ENCODE data around the gene NLK. TPM values are rescaled to one million over a fixed set of nuclear protein-coding genes. Genes with fewer than 3 reads are reported as not detected.

Gene NLK
- total and polyA plus RNA-seq, 2 of the 4 experiments (the other 2 are of a cell fraction) = 15.3 to 23.3 TPM

- Histone ChIP-seq H3K27me3 (ENCODE audit: control insufficient read depth, insufficient read depth, low read length) (peaks cover 45% of the 10 kb centered on the region), H3K4me1 (ENCODE audit: control insufficient read depth, insufficient read depth, low read length) (no peaks in the 10 kb centered on the region), H3K4me2 (ENCODE audit: low read depth, low read length) (no peak overlapping the region), H3K9me3 (ENCODE audit: control insufficient read depth, insufficient read depth, low read length) (no peaks in the 10 kb centered on the region; the same call in 1 of the 2 replicates), H4K8ac (ENCODE audit: low read depth in 2 of 2, low read length in 2 of 2) (no peak overlapping the region), H2BK20ac (ENCODE audit: low read depth, low read length) (no peak overlapping the region), H3K23ac (ENCODE audit: low read depth, low read length) (no peak overlapping the region), H2BK5ac (ENCODE audit: low read depth, low read length, poor library complexity, severe bottlenecking) (no peak overlapping the region), H4K91ac (ENCODE audit: insufficient read depth, low read depth, low read length) (no peak overlapping the region), H3K4ac (ENCODE audit: low read depth, low read length) (no peak overlapping the region), H4K20me1 (ENCODE audit: insufficient read depth, low read length) (no peaks in the 10 kb centered on the region), H2BK120ac (ENCODE audit: low read depth, low read length) (no peak overlapping the region), H2AK9ac (replicated peaks; ENCODE audit: low read depth, low read length, poor library complexity) (no peak overlapping the region), H3K9me1 (ENCODE audit: insufficient read depth, low read length) (no peaks in the 10 kb centered on the region), H2AFZ (replicated peaks; ENCODE audit: low read length, poor library complexity) (no peak overlapping the region), H3K18ac (ENCODE audit: low read depth, low read length) (no peak overlapping the region), H2AK5ac (ENCODE audit: low read depth, low read length) (no peak overlapping the region), H3K56ac (ENCODE audit: extremely low read depth, insufficient read depth, low read length) (no peak overlapping the region), H4K5ac (ENCODE audit: low read depth, low read length) (no peak overlapping the region), H2BK15ac (ENCODE audit: low read depth, low read length) (no peak overlapping the region), H3K4me3 (ENCODE audit: insufficient read depth, low read depth, low read length) (no peak overlapping the region), H3K27ac (ENCODE audit: insufficient read depth, low read length) (no peak overlapping the region), H3K36me3 (ENCODE audit: control insufficient read depth, insufficient read depth, low read length) (no peaks in the 10 kb centered on the region), H3K14ac (replicated peaks; ENCODE audit: low read depth, low read length) (no peak overlapping the region), H3K9ac (ENCODE audit: low read depth, low read length) (no peak overlapping the region), H3K79me1 (ENCODE audit: low read depth in 1 of 2, low read length in 2 of 2) (no peaks in the 10 kb centered on the region)
- ChIA-PET POLR2A (ENCODE audit: unreplicated experiment) (no interaction called here), CTCF (no interaction called here)
- ATAC-seq (ENCODE audit: low read depth) = no peak
- DNase-seq = no peak
- TF ChIP-seq POLR2A (IDR thresholded peaks at IDR 0.05; ENCODE audit: low read depth, low read length) = no peak
- TF ChIP-seq SMC3 (IDR thresholded peaks at IDR 0.05; ENCODE audit: low read depth, low read length) = no peak
- TF ChIP-seq FOS (IDR thresholded peaks at IDR 0.05; ENCODE audit: low read depth, low read length) = no peak
- BruUV-seq (replicated peaks) = no TSS peak
- in situ Hi-C loops (cut with MboI; ENCODE audit: low sequenced_read_pairs) = no loop called here
- intact Hi-C loops (cut with micrococcal nuclease) = no loop called here
- dilution Hi-C loops (cut with HindIII; ENCODE audit: low sequenced_read_pairs, unreplicated experiment) = no loop called here
Observed at GRCh38 chr17:27997044-27997401, 45.5 kb upstream of the NLK start.

Data from IMR-90 (cell line).